GM19238 (cell line): ENCODE data around the gene ESR2.
"Not testable (repeated sequence)": the region's sequence is repeated elsewhere in the genome, so short reads cannot be mapped to it uniquely, and the experiment has no call there.

Source experiments
- DNase-seq: peaks from one replicate; pipeline ENCODE4 v3.0.0; 2011; ENCODE audit warnings: low spot score; ENCODE audit not compliant: insufficient read length

The ESR2 gene

GRCh38 chr14:64198486-64198885 lies 95.7 kb downstream of the ESR2 start:
- no peak for DNase-seq

- DNase-seq = no peak
Observed at GRCh38 chr14:64197996-64198395, 96.2 kb downstream of the ESR2 start.

GRCh38 chr14:64196814-64197411 lies 97.3 kb downstream of the ESR2 start:
- DNase-seq = no peak

- no peak for DNase-seq
Observed at GRCh38 chr14:64196056-64196455, 98.1 kb downstream of the ESR2 start.

GRCh38 chr14:64195199-64195598 lies 99.0 kb downstream of the ESR2 start:
- DNase-seq = no peak

GRCh38 chr14:64194404-64194803 lies 99.8 kb downstream of the ESR2 start:
- no peak for DNase-seq

- DNase-seq = no peak
Observed at GRCh38 chr14:64193821-64194220, 100.3 kb downstream of the ESR2 start.

- DNase-seq = no peak
Observed at GRCh38 chr14:64191756-64192155, 102.4 kb downstream of the ESR2 start.

GRCh38 chr14:64190974-64191502 lies 103.1 kb downstream of the ESR2 start:
- no peak for DNase-seq

GRCh38 chr14:64187331-64187730 lies 106.8 kb downstream of the ESR2 start:
- no peak for DNase-seq

- no peak for DNase-seq
Observed at GRCh38 chr14:64186231-64187129, 107.7 kb downstream of the ESR2 start.

- no peak for DNase-seq
Observed at GRCh38 chr14:64185184-64185583, 109.0 kb downstream of the ESR2 start.

GRCh38 chr14:64184103-64184729 lies 110.0 kb downstream of the ESR2 start:
- DNase-seq = no peak

GRCh38 chr14:64182908-64183307 lies 111.3 kb downstream of the ESR2 start:
- not testable (repeated sequence) for DNase-seq

GRCh38 chr14:64178814-64179213 lies 115.4 kb downstream of the ESR2 start:
- DNase-seq = no peak

GRCh38 chr14:64176330-64176729 lies 117.8 kb downstream of the ESR2 start:
- no peak for DNase-seq

GRCh38 chr14:64174922-64175782 lies 119.0 kb downstream of the ESR2 start:
- no peak for DNase-seq

- DNase-seq = no peak
Observed at GRCh38 chr14:64170181-64170580, 124.0 kb downstream of the ESR2 start.

- no peak for DNase-seq
Observed at GRCh38 chr14:64159588-64159987, 134.6 kb downstream of the ESR2 start.

- no peak for DNase-seq
Observed at GRCh38 chr14:64158608-64159007, 135.6 kb downstream of the ESR2 start.

- DNase-seq = no peak
Observed at GRCh38 chr14:64149921-64150320, 144.2 kb downstream of the ESR2 start.
